Medulla oblongata (tissue), 1 donor: ENCODE results near the gene CTIF.
A peak's percentile ranks its signal among the peaks of the same experiment; 100 is the strongest.

Source experiments
- DNase-seq: peaks from one replicate; pipeline ENCODE4 v3.0.0-alpha.2; 2015; ENCODE audit errors: extremely low spot score

Gene CTIF

GRCh38 chr18:48788373-48788772, 249.5 kb downstream of the CTIF start:
- DNase-seq, result no peak

- DNase-seq, result no peak
Measured at GRCh38 chr18:48789259-48789812, 250.5 kb downstream of the CTIF start.

- DNase-seq, result peak; percentile 41
Measured at GRCh38 chr18:48790226-48790863, 251.5 kb downstream of the CTIF start.

- peak; percentile 42 for DNase-seq
Measured at GRCh38 chr18:48790869-48791635, 252.2 kb downstream of the CTIF start.

GRCh38 chr18:48791636-48792105, 252.8 kb downstream of the CTIF start:
- DNase-seq, result no peak

- no peak for DNase-seq
Measured at GRCh38 chr18:48792141-48792540, 253.3 kb downstream of the CTIF start.

- no peak for DNase-seq
Measured at GRCh38 chr18:48792611-48793380, 254.0 kb downstream of the CTIF start.

GRCh38 chr18:48794251-48794970, 255.6 kb downstream of the CTIF start:
- DNase-seq, result no peak

GRCh38 chr18:48795696-48796095, 256.9 kb downstream of the CTIF start:
- DNase-seq, result no peak

GRCh38 chr18:48796491-48797205, 257.8 kb downstream of the CTIF start:
- DNase-seq, result no peak

GRCh38 chr18:48797841-48798255, 259.0 kb downstream of the CTIF start:
- no peak for DNase-seq

- DNase-seq, result no peak
Measured at GRCh38 chr18:48798334-48799245, 259.8 kb downstream of the CTIF start.

GRCh38 chr18:48799724-48800315, 261.0 kb downstream of the CTIF start:
- no peak for DNase-seq

GRCh38 chr18:48800466-48800865, 261.6 kb downstream of the CTIF start:
- no peak for DNase-seq

- DNase-seq, result no peak
Measured at GRCh38 chr18:48800876-48801727, 262.3 kb downstream of the CTIF start.

- no peak for DNase-seq
Measured at GRCh38 chr18:48801728-48802542, 263.1 kb downstream of the CTIF start.

GRCh38 chr18:48802543-48803290, 263.9 kb downstream of the CTIF start:
- peak; percentile 77 for DNase-seq
